NCI-H2196 (cell line): ENCODE data around the gene SERPING1.
"Not testable (repeated sequence)": the region's sequence is repeated elsewhere in the genome, so short reads cannot be mapped to it uniquely, and the experiment has no call there.

ENCODE experiments used
- DNase-seq: peaks from one replicate; lab custom pipeline; 2025; ENCODE audit not compliant: unreplicated experiment; lab: John Stamatoyannopoulos, UW

The SERPING1 gene

GRCh38 chr11:57652230-57652629 is 54.7 kb downstream of the SERPING1 start:
- not testable (repeated sequence) for DNase-seq

- no peak for DNase-seq
Observed at GRCh38 chr11:57652662-57653061, 55.2 kb downstream of the SERPING1 start.

GRCh38 chr11:57653163-57653562 is 55.7 kb downstream of the SERPING1 start:
- no peak for DNase-seq

- no peak for DNase-seq
Observed at GRCh38 chr11:57656885-57657193, 59.4 kb downstream of the SERPING1 start.

GRCh38 chr11:57657194-57658022 is 59.9 kb downstream of the SERPING1 start, which contains the start of gene CLP1:
TSS of gene CLP1 (plus strand) at chr11:57657762. CDS start at chr11:57659477, 1,715 bp downstream.
- peak; percentile 99 for DNase-seq

GRCh38 chr11:57658023-57658361 is 60.5 kb downstream of the SERPING1 start:
- DNase-seq, result no peak

GRCh38 chr11:57659669-57660068 is 62.2 kb downstream of the SERPING1 start:
- DNase-seq, result no peak

- DNase-seq, result no peak
Observed at GRCh38 chr11:57662893-57663292, 65.4 kb downstream of the SERPING1 start.

- DNase-seq, result no peak
Observed at GRCh38 chr11:57663975-57664374, 66.5 kb downstream of the SERPING1 start.
